ENCODE results near the gene RAP1B. TPM values are rescaled to one million over a fixed set of nuclear protein-coding genes. Genes with fewer than 3 reads are reported as not detected.

The RAP1B gene
- total and polyA plus RNA-seq, 9 of the 15 experiments (the other 6 are each of a cell fraction or from before 2014, with no cell fraction given): 107 to 309 (median 170) TPM

GRCh38 chr12:68623984-68624383 lies 13.3 kb downstream of the RAP1B start (continued):
- TF ChIP-seq RBM14 (IDR thresholded peaks at IDR 0.05; ENCODE audit: borderline replicate concordance, insufficient read depth, low read depth, low read length) (no peak), ELF1 (tag; IDR thresholded peaks at IDR 0.05) (no peak), ZNF77 (CRISPR knock-in tag; IDR thresholded peaks at IDR 0.05) (no peak), NRF1 (conservative IDR thresholded peaks at IDR 0.05 in 1 of 2, IDR thresholded peaks at IDR 0.05 in 1 of 2) (no peak), GTF2E2 (tag; IDR thresholded peaks at IDR 0.05) (no peak)

- Histone ChIP-seq H3K9me3 (replicated peaks; ENCODE audit: control insufficient read depth, insufficient read depth, low read depth, low read length) (peaks cover 13% of the 10 kb centered on the region), H3K4me1 (replicated peaks in 1 of 2; ENCODE audit: control insufficient read depth in 2 of 2, insufficient read depth in 2 of 2, low read length in 2 of 2) (peaks cover 7 to 24% of the 10 kb centered on the region in 2 experiments; a peak in 4 of 5 replicates), H4K20me1 (replicated peaks; ENCODE audit: control insufficient read depth, insufficient read depth, low read length) (peaks cover 15% of the 10 kb centered on the region), H3K27me3 (ENCODE audit: control insufficient read depth in 2 of 2, insufficient read depth in 2 of 2, low read length in 2 of 2) (no peaks in the 10 kb centered on the region), H2AFZ (ENCODE audit: low read depth, low read length) (no peak overlapping the region), H3K36me3 (ENCODE audit: control insufficient read depth, insufficient read depth, low read length) (peaks cover 52% of the 10 kb centered on the region), H3K27ac (ENCODE audit: extremely low read depth, low read depth, low read length) (no peak overlapping the region), H3K4me3 (no peak overlapping the region), H3K9ac (ENCODE audit: insufficient read depth in 1 of 2, low read depth in 2 of 2, low read length in 2 of 2) (no peak overlapping the region), H3K4me2 (ENCODE audit: insufficient read depth, low read length) (no peak overlapping the region), H3K9me1 (ENCODE audit: control insufficient read depth, insufficient read depth, low read length) (no peaks in the 10 kb centered on the region), H3K79me2 (ENCODE audit: control insufficient read depth, insufficient read depth, low read length) (peaks cover 100% of the 10 kb centered on the region)
- FAIRE-seq (no peak), ATAC-seq (no peak), DNase-seq (ENCODE audit: extremely low read depth in 1 of 4, low spot score in 3 of 4) (no peak)
- in situ Hi-C loops (cut with MboI): no loop called here
- CTCF ChIA-PET (ENCODE audit: low intra/inter-chr PET ratio): no interaction called here
- intact Hi-C loops (cut with micrococcal nuclease): no loop called here
- POLR2A ChIA-PET: interaction anchor here (1.5 kb wide), 1 partner anchor 13 kb away, joined by 3 read pairs; no protein-coding TSS in a partner anchor
- no peak for TF ChIP-seq ZNF197 (CRISPR knock-in tag; IDR thresholded peaks at IDR 0.05; ENCODE audit: low read depth)
- TF ChIP-seq CTBP1 (IDR thresholded peaks at IDR 0.05; ENCODE audit: borderline replicate concordance): no peak
- no peak for TF ChIP-seq HNRNPUL1 (IDR thresholded peaks at IDR 0.05; ENCODE audit: low read length)
- TF ChIP-seq ZNF444 (CRISPR knock-in tag; IDR thresholded peaks at IDR 0.05): no peak
- WGBS (ENCODE audit: insufficient coverage, low coverage, missing lambda C conversion rate): 97% methylated on average over 2 of the region's 2 CpGs
- BruUV-seq (replicated peaks): no TSS peak
Observed at GRCh38 chr12:68624933-68625332, 14.2 kb downstream of the RAP1B start.

All from K562 (cell line).